ENCODE data around the gene IVD. TPM values are rescaled to one million over a fixed set of nuclear protein-coding genes. Genes with fewer than 3 reads are reported as not detected.
A peak's percentile ranks its signal among the peaks of the same experiment; 100 is the strongest.

IVD gene
- total and polyA plus RNA-seq, 5 donors, result 60.5 to 85.6 (median 75.2) TPM

DNA sequence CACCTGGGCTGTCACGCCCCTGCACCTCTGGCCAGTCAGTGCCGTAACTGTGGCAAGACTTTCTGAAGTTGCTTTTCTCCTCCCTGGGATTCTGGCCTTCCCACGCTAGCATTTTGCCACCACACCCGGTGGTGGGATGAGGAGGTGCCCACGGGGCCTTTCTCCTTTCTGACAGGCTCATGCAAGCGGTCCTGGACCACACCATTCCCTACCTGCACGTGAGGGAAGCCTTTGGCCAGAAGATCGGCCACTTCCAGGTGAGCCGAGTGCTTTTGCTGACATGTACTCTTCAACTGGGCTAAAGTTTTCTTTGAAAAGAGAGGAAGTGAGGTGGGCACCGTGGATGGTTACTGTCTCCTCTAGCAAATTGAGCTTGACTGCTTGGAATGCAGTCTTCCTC, 9.6 kb downstream of the IVD start:
- Histone ChIP-seq H3K4me3 (ENCODE audit: low read length) (no peak overlapping the region), H3K27ac (ENCODE audit: low read length) (no peak overlapping the region), H3K27me3 (ENCODE audit: control insufficient read depth, insufficient read depth) (no peaks in the 10 kb centered on the region), H3K9me3 (ENCODE audit: control insufficient read depth, low read length) (no peaks in the 10 kb centered on the region), H3K4me1 (ENCODE audit: control insufficient read depth, insufficient read depth, low read length) (no peaks in the 10 kb centered on the region)
- no peak for DNase-seq
- intact Hi-C loops (cut with DNase I), result loop anchor here in 2 of 4 donors (10.0 kb wide), 2 partner anchors 50 to 130 kb away; partner anchors contain the start of gene ANKRD63 (in 1 of the 2)
- 93% methylated on average over 10 of the region's 10 CpGs for WGBS
- ATAC-seq, result no peak

DNA sequence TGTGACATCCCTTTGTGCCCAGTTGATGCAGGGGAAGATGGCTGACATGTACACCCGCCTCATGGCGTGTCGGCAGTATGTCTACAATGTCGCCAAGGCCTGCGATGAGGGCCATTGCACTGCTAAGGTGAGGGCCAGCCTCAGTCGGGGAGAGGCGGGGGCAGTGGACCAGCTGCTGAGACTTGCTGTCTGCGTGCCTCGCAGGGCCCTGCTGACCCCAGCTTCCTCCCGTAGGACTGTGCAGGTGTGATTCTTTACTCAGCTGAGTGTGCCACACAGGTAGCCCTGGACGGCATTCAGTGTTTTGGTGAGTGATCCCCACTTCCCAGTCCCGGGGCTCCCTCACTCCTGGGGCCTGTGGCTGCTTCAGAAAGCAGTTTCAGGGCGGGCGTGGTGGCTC, 10.5 kb downstream of the IVD start:
- no peaks in the 10 kb centered on the region for H3K4me1 ChIP-seq (ENCODE audit: control insufficient read depth, insufficient read depth, low read length)
- WGBS, result 92% methylated on average over 14 of the region's 14 CpGs
- H3K9me3 ChIP-seq (ENCODE audit: control insufficient read depth, low read length), result no peaks in the 10 kb centered on the region
- ATAC-seq (no peak), DNase-seq (no peak)
- H3K27ac ChIP-seq (ENCODE audit: low read length), result no peak overlapping the region
- H3K27me3 ChIP-seq (ENCODE audit: control insufficient read depth, insufficient read depth), result no peaks in the 10 kb centered on the region
- intact Hi-C loops (cut with DNase I), result loop anchor here in 2 of 4 donors (10.0 kb wide), 2 partner anchors 51 to 131 kb away; partner anchors contain the start of gene ANKRD63 (in 1 of the 2)
- H3K4me3 ChIP-seq (ENCODE audit: low read length), result no peak overlapping the region

- Histone ChIP-seq H3K27ac (ENCODE audit: low read length) (no peak overlapping the region), H3K9me3 (ENCODE audit: control insufficient read depth, low read length) (no peaks in the 10 kb centered on the region), H3K27me3 (ENCODE audit: control insufficient read depth, insufficient read depth) (no peaks in the 10 kb centered on the region), H3K4me3 (ENCODE audit: low read length) (no peak overlapping the region), H3K4me1 (ENCODE audit: control insufficient read depth, insufficient read depth, low read length) (no peaks in the 10 kb centered on the region)
- no peak for DNase-seq
- no peak for ATAC-seq
- intact Hi-C loops (cut with DNase I), result loop anchor here in 2 of 4 donors (10.0 kb wide), 2 partner anchors 53 to 133 kb away; partner anchors contain the start of gene ANKRD63 (in 1 of the 2)
- WGBS, result 88% methylated on average over 10 of the region's 10 CpGs
Observed at GRCh38 chr15:40418126-40418525, 12.5 kb downstream of the IVD start.

- Histone ChIP-seq H3K27ac (ENCODE audit: low read length) (peak overlapping the region; percentile 6), H3K4me1 (ENCODE audit: control insufficient read depth, insufficient read depth, low read length) (no peaks in the 10 kb centered on the region), H3K9me3 (ENCODE audit: control insufficient read depth, low read length) (no peaks in the 10 kb centered on the region), H3K27me3 (ENCODE audit: control insufficient read depth, insufficient read depth) (no peaks in the 10 kb centered on the region), H3K4me3 (ENCODE audit: low read length) (no peak overlapping the region)
- WGBS, result 59% methylated on average over 11 of the region's 11 CpGs
- intact Hi-C loops (cut with DNase I), result loop anchor here in 3 of 4 donors (2.0 to 10.0 kb wide), 5 partner anchors 55 to 143 kb away; partner anchors contain the start of genes INAFM2 (in 2 of the 3) and CCDC9B (in 1 of the 3)
- DNase-seq, result peak in 1 of 3 donors; percentile 69
- peak; percentile 40 to 74 for ATAC-seq
Observed at GRCh38 chr15:40420071-40420713, 14.6 kb downstream of the IVD start.

DNA sequence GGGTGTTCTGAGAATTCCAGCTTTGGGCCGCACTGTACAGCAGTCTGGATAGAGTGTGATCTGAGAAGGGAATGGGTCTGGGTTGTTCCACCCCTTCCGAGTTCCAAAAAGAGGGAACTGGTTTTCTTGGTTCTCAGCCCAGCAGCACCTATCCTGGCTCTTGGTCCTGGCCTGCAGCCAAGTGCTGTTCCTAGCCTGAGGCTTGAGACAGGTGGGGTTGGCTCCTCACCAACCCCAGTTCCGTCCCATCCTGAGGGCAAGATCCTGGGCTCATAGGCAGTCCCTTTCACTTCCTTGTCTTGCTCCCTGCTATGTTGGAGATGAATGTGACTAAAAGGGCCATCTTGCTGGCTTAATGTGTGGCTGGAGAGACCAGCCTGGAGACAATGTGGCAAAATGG, 15.2 kb downstream of the IVD start:
- intact Hi-C loops (cut with DNase I), result loop anchor here in 3 of 4 donors (2.0 to 10.0 kb wide), 5 partner anchors 56 to 143 kb away; partner anchors contain the start of genes INAFM2 (in 2 of the 3) and CCDC9B (in 1 of the 3)
- H3K27me3 ChIP-seq (ENCODE audit: control insufficient read depth, insufficient read depth), result no peaks in the 10 kb centered on the region
- WGBS, result 37% methylated on average over 3 of the region's 3 CpGs
- no peak overlapping the region for H3K4me3 ChIP-seq (ENCODE audit: low read length)
- peak overlapping the region; percentile 6 for H3K27ac ChIP-seq (ENCODE audit: low read length)
- H3K9me3 ChIP-seq (ENCODE audit: control insufficient read depth, low read length), result no peaks in the 10 kb centered on the region
- ATAC-seq (peak; percentile 34 to 45), DNase-seq (peak in 1 of 3 donors; percentile 76)
- H3K4me1 ChIP-seq (ENCODE audit: control insufficient read depth, insufficient read depth, low read length), result no peaks in the 10 kb centered on the region

DNA sequence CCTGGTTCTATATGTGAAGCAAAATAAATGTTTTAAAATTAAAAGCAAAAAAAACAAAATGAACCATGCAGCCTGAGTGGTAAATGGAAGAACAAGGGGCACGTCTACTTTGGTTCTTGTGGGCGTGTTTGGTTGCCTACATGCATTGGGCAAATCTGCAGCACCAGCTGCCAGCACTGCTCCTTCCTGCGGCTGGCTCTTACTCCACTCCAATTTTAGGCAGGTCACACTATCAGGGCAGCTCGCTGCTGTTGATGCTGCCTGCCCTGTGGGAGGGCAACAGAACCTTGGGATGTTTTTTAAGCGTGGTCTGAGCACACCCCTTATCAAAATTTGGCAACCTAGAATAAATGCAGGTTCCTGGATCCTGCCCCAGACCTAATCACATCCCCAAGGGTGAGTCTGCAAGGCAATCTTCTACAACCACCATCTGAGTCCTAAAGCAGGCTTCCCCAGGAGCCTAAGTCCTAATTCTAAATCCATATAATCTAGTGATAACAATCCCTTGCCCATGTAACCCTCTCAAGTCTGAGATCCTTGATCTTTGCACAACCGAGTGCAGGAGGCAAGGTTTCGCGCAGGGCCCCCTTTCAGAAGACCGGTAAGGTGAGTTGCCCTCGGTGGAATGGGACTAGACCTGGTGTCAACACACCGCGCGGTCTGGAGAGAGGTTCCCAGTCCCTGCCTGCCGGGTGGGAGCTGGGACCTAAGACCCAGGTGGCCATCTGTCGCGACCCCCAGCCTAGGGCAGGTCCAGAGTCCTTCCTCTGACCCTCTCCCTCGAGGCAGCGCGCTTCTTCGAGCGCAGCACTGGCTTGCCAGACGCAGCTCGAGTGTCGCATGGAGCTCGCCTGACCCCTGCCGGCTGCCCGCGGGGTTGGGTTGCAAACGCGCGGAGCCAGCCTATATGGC, 15.9 kb downstream of the IVD start:
- 12% methylated on average over 31 of the region's 31 CpGs for WGBS
- DNase-seq (peak; percentile 79 to 93 (median 93)), ATAC-seq (peak; percentile 90 to 93)
- no peak overlapping the region for H3K4me3 ChIP-seq (ENCODE audit: low read length)
- peak overlapping the region; percentile 24 for H3K27ac ChIP-seq (ENCODE audit: low read length)
- H3K4me1 ChIP-seq (ENCODE audit: control insufficient read depth, insufficient read depth, low read length), result no peaks in the 10 kb centered on the region
- H3K27me3 ChIP-seq (ENCODE audit: control insufficient read depth, insufficient read depth), result no peaks in the 10 kb centered on the region
- H3K9me3 ChIP-seq (ENCODE audit: control insufficient read depth, low read length), result no peaks in the 10 kb centered on the region
- intact Hi-C loops (cut with DNase I), result loop anchor here in 3 of 4 donors (2.0 to 10.0 kb wide), 5 partner anchors 57 to 144 kb away; partner anchors contain the start of genes INAFM2 (in 2 of the 3) and CCDC9B (in 1 of the 3)

- WGBS, result 88% methylated on average over 6 of the region's 6 CpGs
- intact Hi-C loops (cut with DNase I), result loop anchor here in 3 of 4 donors (2.0 to 10.0 kb wide), 5 partner anchors 60 to 147 kb away; partner anchors contain the start of genes INAFM2 (in 2 of the 3) and CCDC9B (in 1 of the 3)
- Histone ChIP-seq H3K27me3 (ENCODE audit: control insufficient read depth, insufficient read depth) (no peaks in the 10 kb centered on the region), H3K9me3 (ENCODE audit: control insufficient read depth, low read length) (no peaks in the 10 kb centered on the region), H3K27ac (ENCODE audit: low read length) (no peak overlapping the region), H3K4me1 (ENCODE audit: control insufficient read depth, insufficient read depth, low read length) (no peaks in the 10 kb centered on the region), H3K4me3 (ENCODE audit: low read length) (no peak overlapping the region)
- DNase-seq (no peak), ATAC-seq (no peak)
Observed at GRCh38 chr15:40424483-40425115, 19.0 kb downstream of the IVD start.

- H3K27ac ChIP-seq (ENCODE audit: low read length), result no peak overlapping the region
- WGBS, result 95% methylated on average over 5 of the region's 5 CpGs
- ATAC-seq, result no peak
- no peak overlapping the region for H3K4me3 ChIP-seq (ENCODE audit: low read length)
- no peaks in the 10 kb centered on the region for H3K27me3 ChIP-seq (ENCODE audit: control insufficient read depth, insufficient read depth)
- no peak for DNase-seq
- no peaks in the 10 kb centered on the region for H3K9me3 ChIP-seq (ENCODE audit: control insufficient read depth, low read length)
- no peaks in the 10 kb centered on the region for H3K4me1 ChIP-seq (ENCODE audit: control insufficient read depth, insufficient read depth, low read length)
- intact Hi-C loops (cut with DNase I), result loop anchor here in 2 of 4 donors (2.0 to 10.0 kb wide), 2 partner anchors 61 to 147 kb away; no protein-coding TSS in a partner anchor
Observed at GRCh38 chr15:40425681-40426080, 20.1 kb downstream of the IVD start.

- intact Hi-C loops (cut with DNase I), result loop anchor here in 1 of 4 donors (10.0 kb wide), 1 partner anchor 62 kb away; no protein-coding TSS in a partner anchor
- Histone ChIP-seq H3K27ac (ENCODE audit: low read length) (no peak overlapping the region), H3K9me3 (ENCODE audit: control insufficient read depth, low read length) (no peaks in the 10 kb centered on the region), H3K27me3 (ENCODE audit: control insufficient read depth, insufficient read depth) (no peaks in the 10 kb centered on the region), H3K4me3 (ENCODE audit: low read length) (no peak overlapping the region), H3K4me1 (ENCODE audit: control insufficient read depth, insufficient read depth, low read length) (no peaks in the 10 kb centered on the region)
- DNase-seq (no peak), ATAC-seq (no peak)
- 83% methylated on average over 9 of the region's 9 CpGs for whole genome bisulfite sequencing
Observed at GRCh38 chr15:40427188-40427587, 21.6 kb downstream of the IVD start.

GRCh38 chr15:40428185-40428584, 22.6 kb downstream of the IVD start:
- 91% methylated on average over 4 of the region's 4 CpGs for WGBS
- no peaks in the 10 kb centered on the region for H3K4me1 ChIP-seq (ENCODE audit: control insufficient read depth, insufficient read depth, low read length)
- H3K27ac ChIP-seq (ENCODE audit: low read length), result no peak overlapping the region
- H3K4me3 ChIP-seq (ENCODE audit: low read length), result no peak overlapping the region
- intact Hi-C loops (cut with DNase I), result loop anchor here in 1 of 4 donors (10.0 kb wide), 1 partner anchor 63 kb away; no protein-coding TSS in a partner anchor
- no peaks in the 10 kb centered on the region for H3K9me3 ChIP-seq (ENCODE audit: control insufficient read depth, low read length)
- ATAC-seq (no peak), DNase-seq (no peak)
- no peaks in the 10 kb centered on the region for H3K27me3 ChIP-seq (ENCODE audit: control insufficient read depth, insufficient read depth)

Measured in right cardiac atrium (tissue), 5 donors.